ENCODE results near the gene TEX13A.

The TEX13A gene

DNA sequence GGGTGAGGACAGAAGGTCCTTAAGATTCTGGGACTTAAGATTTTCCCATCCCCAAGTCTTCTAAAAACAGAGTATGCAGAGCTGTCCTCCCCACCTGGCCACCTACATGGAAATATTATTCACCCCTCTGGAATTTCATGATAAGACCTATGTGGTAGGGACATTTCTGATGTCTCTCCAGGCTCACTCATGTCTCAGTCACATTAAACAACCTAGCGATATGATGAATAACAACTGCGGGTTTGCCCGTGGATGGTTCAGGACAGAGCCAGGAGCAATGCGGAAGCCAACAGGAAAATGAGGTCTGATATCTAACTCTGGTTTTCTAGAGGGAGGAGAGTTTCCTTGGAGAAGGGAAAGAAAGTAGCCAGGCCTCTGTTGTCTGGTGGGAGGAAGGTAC, 47.4 kb downstream of the TEX13A start:
- DNase-seq (ENCODE audit: low read depth): no peak
